ENCODE measurements around the gene KCNIP3.

KCNIP3 gene

DNA sequence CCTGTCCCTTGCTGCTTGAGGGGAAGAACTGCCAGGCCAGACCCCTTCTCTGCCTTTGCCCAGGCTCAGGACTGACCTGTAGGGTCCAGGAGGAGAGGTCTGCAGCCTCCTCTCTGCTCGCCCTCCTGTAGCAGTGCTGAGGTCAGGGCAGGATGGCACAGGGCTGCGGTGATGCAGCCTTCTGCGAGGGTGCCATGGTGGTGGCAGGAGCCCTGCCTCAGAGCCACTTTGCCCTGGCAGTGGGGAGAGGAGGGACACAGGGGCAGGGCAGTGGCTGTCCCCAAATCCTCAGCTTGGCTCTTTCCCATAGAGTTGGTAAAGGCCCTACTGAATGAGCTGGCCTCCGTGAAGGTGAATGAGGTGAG, 22.0 kb upstream of the KCNIP3 start:
- no peak for DNase-seq

DNA sequence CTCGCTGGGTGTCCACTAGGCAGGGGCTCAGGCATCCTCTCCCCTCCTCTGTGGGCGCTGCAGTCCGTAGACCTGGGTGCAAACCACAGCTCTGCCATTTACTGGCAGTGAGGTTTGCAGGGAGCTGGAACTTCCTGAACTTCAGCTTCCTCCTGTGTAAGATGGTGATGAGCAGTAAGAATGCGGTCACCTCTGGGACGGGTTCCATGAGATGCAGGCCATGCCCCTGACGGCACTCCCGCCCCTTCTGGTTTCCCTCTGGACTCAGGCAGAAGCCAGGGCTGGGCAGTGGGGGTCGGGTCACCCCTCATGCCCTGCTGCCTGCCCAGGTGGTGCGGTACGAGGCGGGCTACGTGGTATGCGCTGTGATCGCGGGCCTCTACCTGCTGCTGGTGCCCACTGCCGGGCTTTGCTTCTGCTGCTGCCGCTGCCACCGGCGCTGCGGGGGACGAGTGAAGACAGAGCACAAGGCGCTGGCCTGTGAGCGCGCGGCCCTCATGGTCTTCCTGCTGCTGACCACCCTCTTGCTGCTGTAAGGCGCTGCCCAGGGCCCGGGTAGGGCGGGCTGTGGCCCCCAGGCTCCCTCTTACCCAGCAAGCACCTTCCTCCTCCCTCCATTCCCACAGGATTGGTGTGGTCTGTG, 21.4 kb upstream of the KCNIP3 start:
- no peak for DNase-seq

DNA sequence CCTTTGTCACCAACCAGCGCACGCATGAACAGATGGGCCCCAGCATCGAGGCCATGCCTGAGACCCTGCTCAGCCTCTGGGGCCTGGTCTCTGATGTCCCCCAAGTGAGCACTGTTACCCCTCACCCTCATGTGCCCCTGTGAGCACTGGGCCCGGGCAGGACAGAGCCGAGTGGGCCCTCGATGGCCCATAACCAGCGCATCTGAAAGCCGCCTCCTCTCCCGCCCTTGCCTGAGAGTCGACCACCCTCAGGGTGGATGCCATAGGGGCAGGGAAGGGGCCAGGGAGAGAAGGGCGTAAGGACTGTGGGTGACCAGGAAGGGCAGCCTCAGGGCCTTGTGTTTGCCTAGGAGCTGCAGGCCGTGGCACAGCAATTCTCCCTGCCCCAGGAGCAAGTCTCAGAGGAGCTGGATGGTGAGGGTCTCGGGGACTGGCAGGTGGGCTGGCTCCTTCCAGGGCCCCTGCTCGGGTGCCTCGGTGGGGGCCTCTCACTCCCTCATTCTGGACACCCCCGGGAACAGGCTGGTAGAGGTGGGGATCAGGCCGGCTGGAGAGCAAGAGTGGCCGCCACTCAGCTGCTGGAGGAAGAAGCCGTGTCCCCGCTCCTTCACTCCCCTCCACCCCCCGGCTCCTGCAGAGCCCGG, 20.8 kb upstream of the KCNIP3 start:
- DNase-seq = no peak

DNA sequence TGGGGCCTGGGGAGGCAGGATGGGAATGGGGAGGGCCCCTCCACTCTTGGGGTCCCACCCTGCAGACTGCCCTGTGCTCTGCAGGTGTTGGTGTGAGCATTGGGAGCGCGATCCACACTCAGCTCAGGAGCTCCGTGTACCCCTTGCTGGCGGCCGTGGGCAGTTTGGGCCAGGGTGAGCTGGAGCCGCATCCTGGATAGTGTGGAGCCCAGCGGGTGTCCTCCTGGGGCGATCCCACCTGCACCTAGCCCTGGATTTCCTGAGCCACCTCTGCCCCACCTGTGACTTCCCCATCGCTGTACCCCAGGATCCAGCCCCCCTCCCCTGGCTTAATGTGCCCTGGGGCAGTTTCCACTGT, 20.3 kb upstream of the KCNIP3 start:
- no peak for DNase-seq

DNA sequence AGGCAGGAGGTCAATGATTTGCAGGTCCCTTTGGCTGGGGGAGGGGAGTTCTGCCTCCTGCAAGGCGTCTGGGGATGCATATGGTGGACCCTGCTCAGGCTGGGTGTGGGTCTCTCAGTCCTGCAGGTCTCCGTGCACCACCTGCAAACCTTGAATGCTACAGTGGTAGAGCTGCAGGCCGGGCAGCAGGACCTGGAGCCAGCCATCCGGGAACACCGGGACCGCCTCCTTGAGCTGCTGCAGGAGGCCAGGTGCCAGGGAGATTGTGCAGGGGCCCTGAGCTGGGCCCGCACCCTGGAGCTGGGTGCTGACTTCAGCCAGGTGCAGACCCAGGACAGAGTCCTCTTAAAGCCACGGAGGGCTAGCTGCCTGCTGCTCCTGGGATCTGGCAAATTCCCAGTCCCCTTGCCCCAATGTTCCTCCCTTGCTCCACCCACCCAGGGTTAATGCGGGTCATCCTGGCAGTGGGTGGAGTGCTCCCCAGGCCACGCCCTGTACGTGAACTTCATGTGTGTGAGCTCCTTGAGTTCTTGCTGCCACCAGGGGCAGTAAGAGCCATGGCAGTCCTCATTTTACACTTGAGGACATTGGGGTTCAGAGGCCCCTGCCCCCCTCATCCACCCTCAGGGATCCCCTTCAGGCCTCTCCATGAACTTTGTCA, 19.8 kb upstream of the KCNIP3 start:
- no peak for DNase-seq

DNA sequence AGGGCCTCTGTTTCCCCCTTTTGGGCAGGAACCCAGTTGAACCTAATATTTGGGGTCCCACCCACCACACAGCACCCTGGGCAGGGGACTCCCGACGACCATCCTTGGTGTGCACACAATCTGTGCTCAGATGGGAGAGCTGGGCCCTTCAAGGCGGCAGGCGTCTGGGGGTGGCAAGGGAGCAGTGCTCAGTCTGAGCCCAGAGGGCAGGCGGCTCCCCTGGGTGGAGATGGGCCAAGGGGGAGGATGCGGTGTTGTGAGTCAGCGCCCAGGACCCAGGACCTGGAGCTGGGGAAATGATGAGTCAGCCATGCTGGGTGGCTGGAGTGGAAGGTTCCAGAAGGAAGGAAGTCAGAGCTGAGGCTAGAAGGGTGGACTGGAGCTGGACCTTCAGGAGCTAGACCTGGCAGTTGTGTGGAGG, 19.1 kb upstream of the KCNIP3 start:
- no peak for DNase-seq

DNA sequence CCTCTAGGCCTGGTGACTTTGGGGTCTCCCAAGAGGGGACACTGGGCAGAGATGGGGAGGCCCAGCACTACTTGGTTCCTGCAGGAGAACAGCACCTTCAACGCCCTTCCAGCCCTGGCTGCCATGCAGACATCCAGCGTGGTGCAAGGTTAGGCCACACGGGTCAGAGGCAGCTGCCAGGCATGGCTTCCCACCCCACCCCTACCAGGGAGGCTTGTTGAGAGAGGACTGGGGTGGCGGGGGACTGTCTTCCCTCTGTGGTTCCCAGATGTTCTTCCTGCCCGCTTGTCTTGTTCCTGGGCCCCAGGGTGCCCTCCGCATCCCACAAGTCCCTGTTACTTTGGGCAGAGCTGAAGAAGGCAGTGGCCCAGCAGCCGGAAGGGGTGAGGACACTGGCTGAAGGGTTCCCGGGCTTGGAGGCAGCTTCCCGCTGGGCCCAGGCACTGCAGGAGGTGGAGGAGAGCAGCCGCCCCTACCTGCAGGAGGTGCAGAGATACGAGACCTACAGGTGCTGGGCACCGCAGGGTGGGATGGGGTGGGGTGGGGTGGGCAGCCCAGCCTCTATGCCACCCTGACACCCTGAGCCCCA, 18.4 kb upstream of the KCNIP3 start:
- DNase-seq = no peak

DNA sequence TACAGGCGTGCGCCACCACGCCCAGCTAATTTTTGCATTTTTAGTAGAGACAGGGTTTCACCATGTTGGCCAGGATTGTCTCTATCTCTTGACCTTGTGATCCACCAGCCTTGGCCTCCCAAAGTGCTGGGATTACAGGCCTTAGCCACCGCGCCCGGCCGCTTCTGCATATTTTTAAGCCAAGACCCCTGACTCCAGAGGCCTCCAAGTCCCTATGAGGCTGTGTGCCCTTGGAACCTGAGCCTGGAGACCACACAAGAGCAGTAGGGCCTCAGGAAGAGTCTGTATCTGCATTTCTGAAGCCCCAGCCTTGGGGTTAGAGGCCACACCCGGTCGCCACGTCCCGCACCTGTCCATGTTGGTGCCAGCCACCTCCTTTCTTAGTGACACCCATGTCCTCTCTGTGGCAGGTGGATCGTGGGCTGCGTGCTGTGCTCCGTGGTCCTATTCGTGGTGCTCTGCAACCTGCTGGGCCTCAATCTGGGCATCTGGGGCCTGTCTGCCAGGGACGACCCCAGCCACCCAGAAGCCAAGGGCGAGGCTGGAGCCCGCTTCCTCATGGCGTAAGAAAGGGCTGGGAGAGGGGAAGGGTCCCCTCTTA, 17.6 kb upstream of the KCNIP3 start:
- no peak for DNase-seq

DNA sequence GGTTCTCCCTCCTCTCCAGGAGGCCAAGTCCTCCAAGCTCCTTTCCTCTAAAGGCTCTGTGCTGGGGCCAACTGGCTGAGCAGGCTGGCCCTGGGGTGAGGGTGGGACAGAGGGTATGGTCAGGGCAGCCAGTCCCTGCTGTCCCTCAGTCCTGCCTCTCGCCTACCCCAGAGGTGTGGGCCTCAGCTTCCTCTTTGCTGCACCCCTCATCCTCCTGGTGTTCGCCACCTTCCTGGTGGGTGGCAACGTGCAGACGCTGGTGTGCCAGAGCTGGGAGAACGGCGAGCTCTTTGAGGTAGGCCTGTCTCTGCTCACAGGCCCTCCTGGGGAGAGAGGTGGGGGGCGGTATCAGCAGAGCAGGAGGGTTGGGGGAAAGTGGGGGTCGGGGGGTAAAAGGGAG, 16.1 kb upstream of the KCNIP3 start:
- DNase-seq = no peak

DNA sequence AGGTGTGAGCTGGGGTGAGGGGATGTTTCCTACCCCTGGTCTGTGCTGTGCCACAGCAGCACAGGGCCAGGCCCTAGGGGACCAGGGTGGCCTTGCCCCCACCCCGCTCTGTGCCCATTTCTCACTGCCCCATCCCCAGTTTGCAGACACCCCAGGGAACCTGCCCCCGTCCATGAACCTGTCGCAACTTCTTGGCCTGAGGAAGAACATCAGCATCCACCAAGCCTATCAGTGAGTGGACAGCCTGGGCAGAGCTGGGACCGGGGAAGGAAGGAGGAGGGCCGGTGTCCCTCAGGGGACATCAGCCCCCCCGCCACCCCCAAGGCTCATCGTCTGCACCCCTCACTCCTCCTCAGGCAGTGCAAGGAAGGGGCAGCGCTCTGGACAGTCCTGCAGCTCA, 15.4 kb upstream of the KCNIP3 start:
- DNase-seq = no peak

DNA sequence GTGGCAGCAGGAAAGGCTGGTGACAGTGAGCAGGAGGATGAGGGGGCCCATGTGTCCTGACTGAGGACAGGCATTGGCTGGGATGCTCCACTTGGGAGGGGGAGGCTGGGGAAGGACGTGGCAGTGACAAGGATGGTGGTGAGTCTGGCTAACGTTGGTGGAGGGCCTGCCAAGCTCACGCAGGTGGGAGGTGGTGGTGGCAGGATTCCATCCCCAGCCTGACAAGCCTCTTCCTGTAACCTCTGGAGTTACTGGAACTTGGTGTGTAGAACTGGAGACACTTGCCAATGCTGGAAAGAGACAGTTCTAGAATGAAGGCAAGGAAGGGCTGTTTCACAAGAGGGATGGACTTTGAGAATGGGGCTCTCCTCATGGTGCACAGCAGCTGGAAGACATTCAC, 14.7 kb upstream of the KCNIP3 start:
- DNase-seq = no peak

DNA sequence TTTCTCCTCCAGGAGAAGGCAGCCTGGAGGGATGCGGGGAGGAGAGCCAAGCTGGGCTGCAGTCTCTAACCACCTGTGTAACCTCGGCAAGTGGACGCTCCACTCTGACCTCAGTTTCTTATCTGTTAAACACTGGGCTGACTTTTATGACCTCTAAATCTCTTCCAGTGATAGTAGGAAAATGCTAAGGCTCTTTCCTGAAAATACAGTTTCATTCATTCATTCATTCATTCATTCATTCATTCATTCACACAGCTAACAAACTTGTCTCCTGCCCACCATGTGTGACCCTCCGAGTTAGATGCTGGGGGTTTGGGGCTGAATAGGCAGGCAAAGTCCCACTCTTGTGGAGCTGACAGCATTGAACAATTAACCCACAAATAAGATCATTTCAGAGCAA, 13.6 kb upstream of the KCNIP3 start:
- no peak for DNase-seq

DNA sequence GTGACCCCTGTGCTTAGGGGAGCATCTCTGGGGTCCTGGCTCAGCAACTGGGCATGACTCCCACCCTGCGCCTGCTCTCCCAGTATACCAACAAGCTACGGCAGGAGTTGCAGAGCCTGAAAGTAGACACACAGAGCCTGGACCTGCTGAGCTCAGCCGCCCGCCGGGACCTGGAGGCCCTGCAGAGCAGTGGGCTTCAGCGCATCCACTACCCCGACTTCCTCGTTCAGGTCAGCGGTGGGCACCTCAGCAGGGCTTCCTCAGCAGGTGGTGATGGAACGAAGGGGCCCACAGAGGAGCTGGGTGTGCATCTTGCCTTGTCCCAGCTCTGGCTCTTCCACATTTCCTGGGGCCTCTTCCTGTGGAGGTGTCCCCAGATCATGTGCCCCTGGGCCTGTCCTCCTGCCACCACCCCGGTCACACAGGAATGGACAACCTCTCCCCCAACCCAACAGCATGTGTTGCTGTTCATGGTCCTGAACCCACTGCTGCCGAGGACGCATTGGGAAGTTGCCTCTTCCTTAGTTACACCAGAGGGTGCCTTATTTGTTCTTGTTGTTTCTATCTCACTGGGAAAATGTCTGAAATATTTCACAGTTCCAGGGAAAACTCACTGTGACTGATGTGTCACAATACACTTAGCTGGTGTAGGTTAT, 12.1 kb upstream of the KCNIP3 start:
- no peak for DNase-seq

DNA sequence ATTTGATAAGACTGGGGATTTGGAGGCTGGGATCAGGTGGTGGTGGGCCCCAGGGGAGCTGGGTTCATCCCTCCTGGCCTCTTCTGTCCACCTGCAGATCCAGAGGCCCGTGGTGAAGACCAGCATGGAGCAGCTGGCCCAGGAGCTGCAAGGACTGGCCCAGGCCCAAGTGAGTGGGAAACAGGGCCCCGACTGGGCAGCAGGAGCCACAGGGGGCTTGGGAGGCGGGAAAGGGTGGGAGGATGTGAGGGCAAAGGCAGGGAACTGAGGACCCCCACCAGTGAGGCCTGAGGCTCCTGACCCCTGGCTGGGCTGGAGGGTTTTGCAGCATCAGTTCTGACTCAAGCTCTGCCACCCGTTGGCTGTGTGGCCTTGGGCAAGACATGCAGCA, 11.6 kb upstream of the KCNIP3 start:
- DNase-seq = no peak

DNA sequence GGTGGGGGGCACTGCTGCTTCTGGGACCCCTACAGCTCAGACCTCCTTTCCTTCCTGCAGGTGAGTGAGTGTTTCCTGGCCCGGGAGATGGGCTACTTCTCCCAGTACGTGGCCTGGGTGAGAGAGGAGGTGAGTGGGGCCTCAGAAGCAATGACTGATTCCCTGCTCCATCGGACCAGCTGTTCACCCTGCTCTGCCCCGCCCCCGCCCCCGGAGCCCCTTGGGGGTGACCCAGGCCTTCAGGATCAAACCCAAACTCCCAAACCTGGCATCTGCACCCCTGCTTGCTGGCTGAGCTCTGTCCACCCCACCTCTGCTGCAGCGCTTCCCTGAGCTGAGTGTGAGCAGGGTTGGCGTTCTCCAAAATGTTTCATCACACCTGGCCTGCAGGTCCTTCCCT, 9.8 kb upstream of the KCNIP3 start:
- no peak for DNase-seq

DNA sequence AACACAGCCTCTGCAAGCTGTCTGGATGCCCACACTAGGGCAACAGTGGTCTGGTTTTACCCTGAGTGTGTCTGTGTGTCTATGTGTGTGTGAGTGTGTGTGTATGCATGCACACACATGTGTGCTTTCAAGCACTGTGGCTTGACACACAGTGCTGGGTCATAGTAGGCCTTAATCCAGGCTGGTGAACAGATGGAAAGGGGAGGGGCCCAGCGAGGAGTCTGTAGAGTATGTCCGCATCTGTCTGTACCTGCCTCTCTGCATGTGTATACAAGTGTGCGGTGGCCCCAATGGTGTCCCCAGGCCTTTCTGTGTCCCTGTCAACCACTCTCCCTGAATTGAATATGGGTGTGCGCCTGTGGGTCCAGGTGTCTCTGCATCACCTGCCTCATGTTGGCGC, 9.3 kb upstream of the KCNIP3 start:
- DNase-seq = no peak

DNA sequence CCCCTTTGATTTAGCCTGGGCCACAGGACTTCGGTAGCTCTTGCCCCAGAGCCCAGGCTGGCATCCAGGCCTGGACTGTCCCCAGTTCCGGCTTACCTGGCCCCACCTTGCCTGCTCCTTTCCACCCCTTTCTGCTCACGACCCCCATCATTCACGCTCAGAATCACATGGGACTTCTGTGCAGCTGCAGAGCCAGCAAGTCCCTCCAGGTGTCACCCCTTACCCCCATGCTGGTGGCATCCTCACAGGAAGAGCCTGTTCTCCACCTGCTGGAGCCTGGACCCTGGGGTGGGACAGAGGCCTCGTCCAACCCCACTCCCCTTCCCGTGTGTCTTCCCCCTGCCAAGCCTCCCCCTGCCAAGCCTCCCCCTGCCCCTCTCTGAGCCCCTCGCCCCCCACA, 7.9 kb upstream of the KCNIP3 start:
- no peak for DNase-seq

DNA sequence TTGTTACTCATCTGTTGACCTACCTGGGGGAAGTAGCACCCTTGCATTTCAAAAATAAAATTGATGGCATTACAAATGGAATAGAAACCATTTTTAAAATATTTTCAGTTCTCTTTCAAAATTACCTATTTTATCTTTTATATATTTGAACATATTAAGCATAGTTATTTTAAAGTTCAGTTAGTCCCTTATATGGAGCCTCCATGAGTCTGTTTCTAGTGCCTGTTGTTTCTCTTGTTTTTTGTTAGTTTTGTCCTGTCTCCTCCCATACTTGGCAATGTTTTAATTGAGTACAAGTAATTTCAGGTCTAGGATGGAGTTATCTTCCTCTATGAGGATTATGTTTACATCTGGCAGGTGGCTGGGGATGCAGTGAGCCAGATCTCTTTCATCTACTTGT, 5.9 kb upstream of the KCNIP3 start:
- no peak for DNase-seq

DNA sequence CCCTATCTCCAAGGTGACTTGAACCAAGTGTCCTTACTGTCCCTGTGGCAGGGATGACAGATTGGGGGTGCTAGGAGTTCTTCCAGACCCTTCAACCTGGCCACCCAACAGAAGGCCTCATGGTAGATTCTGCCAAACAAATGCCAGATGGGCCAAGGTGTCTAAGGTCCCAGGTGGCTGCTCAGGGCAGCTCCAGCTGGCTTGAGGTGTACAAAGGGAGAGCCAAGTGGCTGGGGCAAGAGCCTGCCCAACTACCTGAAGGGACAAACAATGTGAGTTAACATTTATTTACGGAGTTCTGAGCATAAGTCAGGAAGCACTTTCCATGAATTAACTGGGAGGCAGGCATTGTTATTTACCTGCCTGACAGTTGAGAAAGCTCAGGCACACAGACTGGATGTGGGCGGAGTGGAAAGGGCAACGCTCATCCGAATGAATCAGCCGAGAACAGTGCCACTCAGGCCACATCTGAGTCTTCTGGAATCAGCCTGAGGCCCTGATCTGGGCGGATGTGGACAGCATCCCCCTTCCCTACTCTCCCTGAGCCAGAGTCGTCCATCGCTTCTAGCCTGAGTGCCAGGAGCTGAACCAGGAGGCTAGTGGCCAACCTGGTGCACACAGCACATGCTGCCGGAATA, 4.4 kb upstream of the KCNIP3 start:
- no peak for DNase-seq

DNA sequence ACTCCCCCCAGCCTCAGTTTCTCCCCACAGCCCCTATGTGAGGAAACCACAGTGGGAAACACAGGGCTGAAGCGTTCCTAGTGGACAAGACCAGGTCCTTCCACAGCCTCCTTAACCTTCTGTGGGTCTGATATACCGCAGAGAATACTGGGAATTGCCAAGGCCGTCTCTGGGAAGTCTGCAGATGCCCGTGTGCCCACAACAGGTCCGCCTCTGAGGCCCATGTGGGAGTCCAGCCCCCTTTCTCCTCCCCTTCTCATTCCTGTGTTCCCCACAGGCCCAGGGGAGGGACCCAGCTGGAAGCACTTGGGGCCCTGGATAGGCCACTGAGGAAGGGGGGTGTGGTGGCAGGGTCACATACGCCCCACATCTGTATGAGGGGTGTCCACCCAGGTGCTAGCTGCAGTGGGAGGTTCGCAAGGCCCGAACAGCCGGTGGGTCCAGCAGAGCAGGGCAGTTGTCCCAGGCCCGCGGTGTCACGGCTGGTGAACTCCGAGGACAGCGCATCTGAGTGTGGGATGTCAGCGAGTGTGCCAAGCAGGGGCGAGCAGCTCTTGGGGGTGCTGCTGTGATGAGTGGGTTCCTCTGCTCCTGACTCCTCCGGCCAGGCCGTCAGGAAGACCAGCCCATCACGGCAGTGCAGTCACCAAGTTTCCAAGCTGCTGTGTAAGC, 2.4 kb upstream of the KCNIP3 start:
- no peak for DNase-seq

DNA sequence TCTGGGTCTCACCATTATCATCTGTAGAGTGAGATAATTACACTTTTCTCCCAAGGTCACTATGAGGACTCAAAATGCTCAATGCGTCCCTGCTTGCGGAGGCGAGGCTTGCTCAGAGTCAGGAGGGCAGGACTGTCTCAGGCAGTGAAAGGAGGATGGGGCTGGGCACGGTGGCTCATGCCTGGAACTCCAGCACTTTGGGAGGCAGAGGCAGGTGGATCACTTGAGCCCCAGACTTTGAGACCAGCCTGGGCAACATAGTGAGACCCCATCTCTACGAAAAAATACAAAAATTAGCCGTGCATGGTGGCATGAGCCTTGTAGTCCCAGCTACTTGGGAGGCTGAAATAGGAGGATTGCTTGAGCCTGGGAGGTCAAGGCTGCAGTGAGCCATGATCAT, 1.8 kb upstream of the KCNIP3 start:
- DNase-seq = no peak

DNA sequence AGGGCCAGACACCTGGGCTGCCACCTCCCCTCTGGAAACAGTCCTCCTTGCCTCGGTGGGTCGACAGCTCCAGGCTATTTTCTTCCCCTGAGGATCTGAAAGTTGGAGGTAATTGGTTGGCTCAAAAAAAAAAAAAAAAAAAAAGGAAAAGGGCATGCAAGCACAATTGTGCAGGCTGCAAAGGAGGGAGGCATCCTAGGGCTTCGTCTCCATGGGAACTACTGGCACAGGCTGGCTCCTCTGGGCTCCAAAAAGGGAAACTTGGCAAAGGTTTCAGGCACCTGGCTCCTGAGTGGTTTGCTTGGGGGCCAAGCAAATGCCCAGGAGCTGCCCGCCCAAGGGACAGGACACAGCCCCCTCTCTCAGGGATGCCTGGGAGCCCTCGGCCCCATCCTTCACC, 1.1 kb upstream of the KCNIP3 start:
- no peak for DNase-seq
